Measurements from ENCODE around the gene UTS2B.

Gene UTS2B

GRCh38 chr3:191237047-191237882, 93.1 kb downstream of the UTS2B start:
- no peak for DNase-seq

- DNase-seq: peak; percentile 61
These were observed 93.7 kb downstream of the UTS2B start for GRCh38 chr3:191236646-191237045.

- peak; percentile 63 for DNase-seq
These were observed 94.7 kb downstream of the UTS2B start for GRCh38 chr3:191235331-191236314.

- no peak for DNase-seq
These were observed 96.1 kb downstream of the UTS2B start for GRCh38 chr3:191234216-191234615.

GRCh38 chr3:191227541-191227940, 102.8 kb downstream of the UTS2B start:
- DNase-seq: no peak

- no peak for DNase-seq
These were observed 108.7 kb downstream of the UTS2B start for GRCh38 chr3:191221638-191222037.

- DNase-seq: no peak
These were observed 109.4 kb downstream of the UTS2B start for GRCh38 chr3:191220908-191221307.

- DNase-seq: peak; percentile 67
These were observed 113.0 kb downstream of the UTS2B start for GRCh38 chr3:191217301-191217700.
